GM12892 (cell line): ENCODE results near the gene PPIF.

Source experiments
- POLR2A ChIP-seq: IDR thresholded peaks from 2 replicates; pipeline ENCODE4 v1.6.1; 2011; ENCODE audit warnings: low read depth, low read length, control low read depth
- POLR2AphosphoS5 ChIP-seq: IDR thresholded peaks from 2 replicates; pipeline ENCODE4 v1.6.1; 2011; ENCODE audit warnings: low read depth, low read length, control low read depth

DNA sequence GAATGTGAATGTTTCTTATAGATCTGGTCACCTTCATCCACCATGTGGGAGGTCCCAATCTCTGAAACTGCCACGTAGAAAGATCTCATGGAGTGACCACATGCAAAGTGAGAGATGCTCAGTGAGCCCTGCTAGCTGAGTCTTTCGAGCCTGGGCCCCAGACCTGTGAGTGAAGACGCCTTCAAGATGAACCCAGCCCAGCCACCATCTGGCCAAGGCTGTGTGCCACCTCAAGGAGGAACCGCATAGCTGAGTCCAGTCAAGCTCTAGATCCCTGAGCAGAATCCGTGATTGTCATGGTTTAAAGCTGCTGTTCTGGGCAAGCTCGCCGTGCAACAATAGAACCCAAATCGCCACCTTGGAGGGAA is 20.2 kb upstream of the PPIF start:
- TF ChIP-seq POLR2A (no peak), POLR2AphosphoS5 (no peak)
